Measurements from ENCODE around the gene RAP2C.
"Not testable (repeated sequence)": the region's sequence is repeated elsewhere in the genome, so short reads cannot be mapped to it uniquely, and the experiment has no call there.

RAP2C gene

GRCh38 chrX:132199941-132200340, 19.3 kb downstream of the RAP2C start:
- no peak for DNase-seq (ENCODE audit: low read depth in 2 of 2)

- DNase-seq (ENCODE audit: low read depth in 2 of 2), result no peak
Measured at GRCh38 chrX:132193872-132194574, 25.2 kb downstream of the RAP2C start.

GRCh38 chrX:132191938-132192337, 27.3 kb downstream of the RAP2C start:
- DNase-seq (ENCODE audit: low read depth in 2 of 2), result no peak

- no peak for DNase-seq (ENCODE audit: low read depth in 2 of 2)
Measured at GRCh38 chrX:132188175-132188574, 31.1 kb downstream of the RAP2C start.

GRCh38 chrX:132187451-132187850, 31.8 kb downstream of the RAP2C start:
- DNase-seq (ENCODE audit: low read depth in 2 of 2), result no peak

- no peak for DNase-seq (ENCODE audit: low read depth in 2 of 2)
Measured at GRCh38 chrX:132184871-132185270, 34.4 kb downstream of the RAP2C start.

- DNase-seq (ENCODE audit: low read depth in 2 of 2), result no peak
Measured at GRCh38 chrX:132181364-132181763, 37.9 kb downstream of the RAP2C start.

GRCh38 chrX:132180929-132181328, 38.3 kb downstream of the RAP2C start:
- DNase-seq (ENCODE audit: low read depth in 2 of 2), result no peak

GRCh38 chrX:132173647-132174046, 45.6 kb downstream of the RAP2C start:
- no peak for DNase-seq (ENCODE audit: low read depth in 2 of 2)

- no peak for DNase-seq (ENCODE audit: low read depth in 2 of 2)
Measured at GRCh38 chrX:132171881-132172280, 47.4 kb downstream of the RAP2C start.

DNA sequence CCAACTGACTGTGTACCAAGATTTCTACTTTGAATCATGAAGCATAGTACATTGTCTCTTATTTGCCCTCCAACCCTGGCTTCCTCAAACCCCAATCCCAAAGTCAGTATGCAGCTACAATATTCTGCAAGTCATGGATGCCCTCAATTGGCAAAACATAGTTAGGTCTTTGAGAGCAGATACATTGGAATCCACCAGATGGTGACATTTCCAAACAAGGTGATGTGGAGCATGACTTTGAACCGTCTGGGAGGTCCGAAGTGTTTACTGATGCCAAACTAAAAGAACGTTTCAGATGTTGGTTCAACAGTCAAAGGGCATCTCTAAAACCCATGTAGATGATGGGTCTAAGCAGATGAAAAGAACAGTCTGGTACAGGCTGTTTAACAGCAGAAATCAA, 47.8 kb downstream of the RAP2C start:
- no peak for DNase-seq (ENCODE audit: low read depth in 2 of 2)

DNA sequence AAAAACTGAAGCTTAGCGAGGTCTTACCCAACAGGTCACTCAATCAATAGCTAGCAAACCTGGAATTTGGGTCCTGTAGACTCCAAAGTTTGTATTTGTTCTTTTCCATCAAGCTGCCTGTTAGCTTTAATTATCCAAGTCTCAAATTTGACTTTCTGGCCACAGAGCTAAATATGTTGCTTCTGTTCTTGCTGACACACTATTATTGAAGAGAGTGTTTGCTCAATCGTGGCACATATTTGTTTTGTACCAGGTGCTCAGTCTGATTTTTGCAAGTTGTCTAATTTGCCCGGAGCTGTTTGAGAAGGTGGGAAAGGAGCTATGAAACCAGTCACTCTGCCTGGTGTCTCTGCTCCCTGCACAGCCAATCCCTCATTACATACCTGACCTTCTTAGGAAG, 49.7 kb downstream of the RAP2C start:
- no peak for DNase-seq (ENCODE audit: low read depth in 2 of 2)

GRCh38 chrX:132165651-132166050, 53.6 kb downstream of the RAP2C start:
- no peak for DNase-seq (ENCODE audit: low read depth in 2 of 2)

DNA sequence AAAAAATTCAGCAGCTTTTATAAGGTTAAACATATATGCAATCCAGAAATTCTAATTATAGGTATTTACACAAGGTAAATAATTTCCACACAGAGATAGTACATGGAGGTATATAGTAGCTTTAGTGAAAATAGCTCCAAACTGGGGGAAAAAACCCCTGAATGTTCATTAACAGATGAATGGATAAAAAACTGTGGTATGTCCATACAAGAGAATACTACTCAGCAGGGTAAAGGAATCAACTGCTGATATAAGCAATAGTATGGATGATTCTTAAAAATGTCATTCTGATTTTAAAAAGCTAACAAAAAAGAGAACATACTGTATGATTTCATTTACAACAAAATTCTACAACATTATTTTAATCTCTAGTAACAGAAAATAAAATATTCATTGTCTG, 54.2 kb downstream of the RAP2C start:
- no peak for DNase-seq (ENCODE audit: low read depth in 2 of 2)

DNA sequence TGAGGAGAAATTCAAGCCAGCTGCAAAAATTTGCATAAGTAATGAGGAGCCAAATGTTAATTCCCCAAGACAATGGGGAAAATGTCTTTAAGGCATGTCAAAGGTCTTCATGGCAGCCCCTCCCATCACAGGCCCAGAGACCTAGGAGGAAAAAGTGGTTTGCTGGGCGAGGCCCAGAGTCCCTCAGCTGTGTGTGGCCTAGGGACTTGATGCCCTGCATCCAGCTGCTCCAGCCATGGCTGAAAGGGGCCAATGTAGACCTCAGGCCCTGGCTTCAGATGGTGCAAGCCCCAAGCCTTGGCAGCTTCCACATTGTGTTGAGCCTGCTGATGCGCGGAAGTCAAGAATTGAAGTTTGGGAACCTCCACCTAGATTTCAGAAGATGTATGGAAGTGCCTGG, 56.2 kb downstream of the RAP2C start:
- not testable (repeated sequence) for DNase-seq (ENCODE audit: low read depth in 2 of 2)

- DNase-seq (ENCODE audit: low read depth in 2 of 2), result no peak
Measured at GRCh38 chrX:132153166-132153565, 66.1 kb downstream of the RAP2C start.

Data from activated CD4-positive, alpha-beta T cell treated with anti-CD3 and anti-CD28 coated beads for 24 hours (primary cell).